A549 (cell line): ENCODE data around the gene PRSS3.

Experiments used
- EP300 ChIP-seq, 2 experiments: fragments of >200 bp; sonication (Bioruptor Twin); formaldehyde crosslinking; IDR thresholded peaks; 2 replicates in 1 of 2; 3 replicates in 1 of 2; pipeline ENCODE4 v1.6.1; 2016 to 2017
- HDAC2 ChIP-seq: fragments of 200-600 bp; sonication (generic); IDR thresholded peaks from 2 replicates; pipeline ENCODE4 v1.6.1; 2016
- JUNB ChIP-seq: fragments of >200 bp; sonication (Bioruptor Twin); formaldehyde crosslinking; IDR thresholded peaks from 2 replicates; pipeline ENCODE4 v1.6.1; 2016
- KDM5A ChIP-seq: fragments of 200-600 bp; sonication (generic); IDR thresholded peaks from 2 replicates; pipeline ENCODE4 v1.6.1; 2016; ENCODE audit warnings: antibody characterized with exemption, mild to moderate bottlenecking
- POLR2A ChIP-seq: IDR thresholded peaks from 2 replicates; pipeline ENCODE4 v1.6.1; 2012; ENCODE audit warnings: mild to moderate bottlenecking, low read length
- RARB ChIP-seq: fragments of 250-450 bp; sonication (Bioruptor Pico); IDR thresholded peaks from 2 replicates; pipeline ENCODE4 v1.8.0; 2021; ENCODE audit warnings: mild to moderate bottlenecking, moderate library complexity
- TF ChIP-seq, protein P1 (sequence below): fragments of >200 bp; sonication (Bioruptor Twin); formaldehyde crosslinking; IDR thresholded peaks from 3 replicates; pipeline ENCODE4 v1.5.1; 2016

DNA sequence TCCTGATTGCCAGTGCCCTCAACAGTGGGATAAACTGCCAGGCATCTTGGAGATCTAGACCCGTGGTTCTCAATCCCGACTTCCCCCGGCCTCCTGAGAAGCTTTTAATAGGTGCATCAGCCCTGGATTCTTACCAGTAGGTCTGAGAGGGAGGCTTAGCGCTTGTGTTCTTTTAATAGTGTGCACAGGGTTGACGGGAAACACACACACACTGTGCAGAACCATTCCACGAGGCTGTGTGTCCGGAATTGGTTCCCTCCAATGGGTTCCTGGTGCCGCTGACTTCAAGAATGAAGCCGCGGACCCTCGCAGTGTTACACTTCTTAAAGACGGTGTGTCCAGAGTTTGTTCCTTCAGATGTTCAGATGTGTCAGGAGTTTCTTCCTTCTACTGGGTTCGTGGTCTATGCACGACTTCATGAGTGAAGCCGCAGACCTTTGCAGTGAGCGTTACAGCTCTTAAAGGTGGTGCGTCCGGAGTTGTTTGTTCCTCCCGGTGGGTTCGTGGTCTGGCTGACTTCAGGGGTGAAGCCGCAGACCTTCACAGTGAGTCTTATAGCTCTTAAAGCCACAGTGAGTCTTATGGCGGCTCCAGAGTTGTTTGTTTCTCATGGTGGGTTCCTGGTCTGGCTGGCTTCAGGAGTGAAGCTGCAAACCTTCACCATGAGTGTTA lies 46.6 kb upstream of the PRSS3 start:
- TF ChIP-seq, protein P1, sequence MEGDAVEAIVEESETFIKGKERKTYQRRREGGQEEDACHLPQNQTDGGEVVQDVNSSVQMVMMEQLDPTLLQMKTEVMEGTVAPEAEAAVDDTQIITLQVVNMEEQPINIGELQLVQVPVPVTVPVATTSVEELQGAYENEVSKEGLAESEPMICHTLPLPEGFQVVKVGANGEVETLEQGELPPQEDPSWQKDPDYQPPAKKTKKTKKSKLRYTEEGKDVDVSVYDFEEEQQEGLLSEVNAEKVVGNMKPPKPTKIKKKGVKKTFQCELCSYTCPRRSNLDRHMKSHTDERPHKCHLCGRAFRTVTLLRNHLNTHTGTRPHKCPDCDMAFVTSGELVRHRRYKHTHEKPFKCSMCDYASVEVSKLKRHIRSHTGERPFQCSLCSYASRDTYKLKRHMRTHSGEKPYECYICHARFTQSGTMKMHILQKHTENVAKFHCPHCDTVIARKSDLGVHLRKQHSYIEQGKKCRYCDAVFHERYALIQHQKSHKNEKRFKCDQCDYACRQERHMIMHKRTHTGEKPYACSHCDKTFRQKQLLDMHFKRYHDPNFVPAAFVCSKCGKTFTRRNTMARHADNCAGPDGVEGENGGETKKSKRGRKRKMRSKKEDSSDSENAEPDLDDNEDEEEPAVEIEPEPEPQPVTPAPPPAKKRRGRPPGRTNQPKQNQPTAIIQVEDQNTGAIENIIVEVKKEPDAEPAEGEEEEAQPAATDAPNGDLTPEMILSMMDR, result no peak
- no peak for TF ChIP-seq POLR2A
- no peak for TF ChIP-seq KDM5A
- TF ChIP-seq RARB, result no peak
- TF ChIP-seq HDAC2, result no peak
- no peak for TF ChIP-seq EP300 (IDR thresholded peaks at IDR 0.05)
- TF ChIP-seq JUNB, result no peak
